Activated CD8-positive, alpha-beta memory T cell treated with anti-CD3 and anti-CD28 coated beads for 24 hours (primary cell): ENCODE measurements around the gene ADISSP.
A peak's percentile ranks its signal among the peaks of the same experiment; 100 is the strongest.

Experiments
- DNase-seq: peaks from one replicate; pipeline ENCODE4 v3.0.0-alpha.2; 2020

ADISSP gene

GRCh38 chr20:3767427-3768341 lies at the start of gene ADISSP:
ADISSP (minus strand) TSS chr20:3767753; CDS start chr20:3760100, 7,653 bp downstream.
- DNase-seq = peak; percentile 97

GRCh38 chr20:3815703-3816315 lies 48.3 kb upstream of the ADISSP start:
- DNase-seq = peak; percentile 70

- no peak for DNase-seq
Observed at GRCh38 chr20:3814928-3815495, 47.5 kb upstream of the ADISSP start.

GRCh38 chr20:3813848-3814581 lies 46.5 kb upstream of the ADISSP start:
- no peak for DNase-seq

- DNase-seq = no peak
Observed at GRCh38 chr20:3812975-3813847, 45.7 kb upstream of the ADISSP start.

GRCh38 chr20:3812259-3812681 lies 44.7 kb upstream of the ADISSP start:
- DNase-seq = no peak

- peak; percentile 94 for DNase-seq
Observed at GRCh38 chr20:3811467-3812258, 44.1 kb upstream of the ADISSP start.

- DNase-seq = no peak
Observed at GRCh38 chr20:3808544-3808943, 41.0 kb upstream of the ADISSP start.

- no peak for DNase-seq
Observed at GRCh38 chr20:3804781-3805180, 37.2 kb upstream of the ADISSP start.

GRCh38 chr20:3804254-3804751 lies 36.8 kb upstream of the ADISSP start:
- no peak for DNase-seq

- no peak for DNase-seq
Observed at GRCh38 chr20:3803854-3804253, 36.3 kb upstream of the ADISSP start.

GRCh38 chr20:3803289-3803688 lies 35.7 kb upstream of the ADISSP start:
- DNase-seq = no peak

- no peak for DNase-seq
Observed at GRCh38 chr20:3802524-3803239, 35.1 kb upstream of the ADISSP start.

GRCh38 chr20:3801846-3802245 lies 34.3 kb upstream of the ADISSP start:
- DNase-seq = no peak

- DNase-seq = no peak
Observed at GRCh38 chr20:3801299-3801698, 33.7 kb upstream of the ADISSP start.

GRCh38 chr20:3800878-3801260 lies 33.3 kb upstream of the ADISSP start:
- DNase-seq = no peak

- DNase-seq = no peak
Observed at GRCh38 chr20:3800256-3800877, 32.8 kb upstream of the ADISSP start.

GRCh38 chr20:3798908-3799248 lies 31.3 kb upstream of the ADISSP start:
- DNase-seq = no peak

GRCh38 chr20:3798373-3798768 lies 30.8 kb upstream of the ADISSP start:
- no peak for DNase-seq
